Measurements from ENCODE around the gene CHID1.

The CHID1 gene

DNA sequence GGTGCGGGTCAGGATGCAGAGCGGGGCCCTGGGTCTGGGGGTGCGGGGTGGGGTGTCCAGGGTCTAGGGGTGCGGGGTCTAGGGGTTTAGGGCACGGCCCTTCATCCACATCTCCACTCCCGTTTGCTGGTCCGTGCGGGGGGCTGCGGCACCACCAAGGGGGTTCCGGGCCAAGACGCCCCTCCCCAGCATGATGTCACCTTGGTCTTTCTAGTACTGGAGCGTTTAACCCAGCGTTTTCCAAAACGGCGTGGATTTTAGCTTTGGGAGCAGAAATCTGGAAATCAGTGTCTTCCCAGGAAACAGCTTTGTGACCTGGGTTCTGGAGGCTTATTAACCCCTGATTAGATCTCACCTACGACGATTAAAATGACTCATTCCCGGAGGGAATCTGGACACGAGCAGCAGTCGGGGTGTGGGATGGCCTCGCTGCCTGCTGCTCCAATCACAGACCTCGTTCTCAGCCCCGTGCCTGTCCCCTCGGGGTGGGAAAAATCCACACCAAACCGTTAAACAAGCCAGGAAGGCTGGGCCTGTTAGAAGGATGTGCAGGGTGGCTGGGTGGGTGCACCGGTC is 15.8 kb upstream of the CHID1 start:
- Histone ChIP-seq H3K27me3 (ENCODE audit: insufficient read depth, low read length) (no peaks in the 10 kb centered on the region), H3K36me3 (ENCODE audit: insufficient read depth, low read length) (peaks cover 6% of the 10 kb centered on the region), H2AFZ (ENCODE audit: low read depth, low read length) (no peak overlapping the region), H3K9me3 (ENCODE audit: low read length) (no peaks in the 10 kb centered on the region), H3K4me3 (ENCODE audit: low read length) (peak overlapping the region; percentile 64), H3K4me1 (ENCODE audit: insufficient read depth, low read length) (peaks cover 25% of the 10 kb centered on the region)

DNA sequence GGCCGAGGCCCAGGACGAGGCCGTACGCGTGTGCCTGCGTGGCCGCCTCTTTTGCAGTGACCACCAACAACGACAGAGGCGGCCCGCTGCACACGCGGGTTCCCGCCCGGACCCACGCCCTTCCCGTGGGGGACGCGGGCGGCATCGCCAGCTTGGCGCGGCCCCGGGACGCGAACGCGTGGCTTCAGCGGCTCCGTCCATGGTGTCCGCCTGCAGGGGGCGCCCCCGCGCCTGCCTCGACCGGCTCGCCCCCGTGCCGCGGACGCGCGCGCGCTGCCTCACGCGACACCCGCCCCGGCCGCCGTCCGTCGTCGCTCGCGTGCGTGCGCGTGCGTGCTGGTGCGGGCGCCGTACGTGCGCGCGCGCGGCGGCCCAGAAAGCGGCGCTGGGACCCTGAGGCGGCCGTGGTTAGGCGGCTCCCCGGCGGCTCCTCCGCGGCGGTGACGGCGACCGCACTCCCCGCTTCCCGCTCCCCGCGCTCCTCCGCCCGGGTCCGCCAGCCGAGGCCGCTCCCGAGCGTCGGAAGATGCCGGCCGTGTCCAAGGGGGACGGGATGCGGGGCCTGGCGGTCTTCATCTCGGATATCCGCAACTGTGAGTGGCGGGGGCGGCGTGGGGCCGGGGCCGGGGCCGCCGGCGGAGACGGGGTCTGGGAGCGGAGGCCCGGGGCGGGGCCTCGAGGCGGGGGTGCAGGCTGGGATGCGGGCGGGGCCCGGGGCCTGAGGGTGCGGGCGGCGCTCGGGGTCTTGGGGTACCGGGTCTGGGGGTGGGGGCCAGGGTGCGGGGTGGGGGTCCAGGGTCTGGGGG is 15.1 kb upstream of the CHID1 start, which contains the start of gene AP2A2:
TSS of gene AP2A2 (plus strand) at position 375 of the 806 bp plus-strand sequence. CDS start at position 527, 152 bp downstream.
- peaks cover 18% of the 10 kb centered on the region for H3K4me1 ChIP-seq (ENCODE audit: insufficient read depth, low read length)
- H3K27me3 ChIP-seq (ENCODE audit: insufficient read depth, low read length): no peaks in the 10 kb centered on the region
- peaks cover 6% of the 10 kb centered on the region for H3K36me3 ChIP-seq (ENCODE audit: insufficient read depth, low read length)
- H2AFZ ChIP-seq (ENCODE audit: low read depth, low read length): no peak within 1 kb of the TSS
- H3K9me3 ChIP-seq (ENCODE audit: low read length): no peaks in the 10 kb centered on the region
- H3K4me3 ChIP-seq (ENCODE audit: low read length): peak within 1 kb of the TSS; percentile 64

DNA sequence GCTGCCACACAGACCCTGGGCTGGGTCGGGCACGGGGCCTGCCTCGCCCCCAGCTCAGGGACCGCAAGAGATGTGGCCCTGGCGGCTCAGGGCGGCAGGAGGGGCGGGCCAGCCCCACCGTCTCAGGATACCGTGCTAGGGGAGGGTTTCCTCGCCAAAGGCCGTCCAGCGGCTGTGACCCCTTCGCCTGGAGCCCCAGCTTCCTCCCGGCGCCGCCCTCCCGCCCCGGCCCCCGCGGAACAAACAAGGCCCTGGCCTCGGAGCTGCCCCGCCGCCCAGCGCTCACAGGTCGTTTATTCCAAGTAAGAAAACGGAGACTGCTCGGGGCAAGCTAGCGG is 14.5 kb upstream of the CHID1 start:
- Histone ChIP-seq H2AFZ (ENCODE audit: low read depth, low read length) (no peak overlapping the region), H3K27me3 (ENCODE audit: insufficient read depth, low read length) (no peaks in the 10 kb centered on the region), H3K4me1 (ENCODE audit: insufficient read depth, low read length) (peaks cover 18% of the 10 kb centered on the region), H3K36me3 (ENCODE audit: insufficient read depth, low read length) (peaks cover 6% of the 10 kb centered on the region), H3K4me3 (ENCODE audit: low read length) (no peak overlapping the region), H3K9me3 (ENCODE audit: low read length) (no peaks in the 10 kb centered on the region)

- Histone ChIP-seq H2AFZ (ENCODE audit: low read depth, low read length) (no peak overlapping the region), H3K4me1 (ENCODE audit: insufficient read depth, low read length) (peaks cover 18% of the 10 kb centered on the region), H3K9me3 (ENCODE audit: low read length) (no peaks in the 10 kb centered on the region), H3K36me3 (ENCODE audit: insufficient read depth, low read length) (peaks cover 6% of the 10 kb centered on the region), H3K27me3 (ENCODE audit: insufficient read depth, low read length) (no peaks in the 10 kb centered on the region), H3K4me3 (ENCODE audit: low read length) (no peak overlapping the region)
These were observed 14.0 kb upstream of the CHID1 start for GRCh38 chr11:924406-925157.

DNA sequence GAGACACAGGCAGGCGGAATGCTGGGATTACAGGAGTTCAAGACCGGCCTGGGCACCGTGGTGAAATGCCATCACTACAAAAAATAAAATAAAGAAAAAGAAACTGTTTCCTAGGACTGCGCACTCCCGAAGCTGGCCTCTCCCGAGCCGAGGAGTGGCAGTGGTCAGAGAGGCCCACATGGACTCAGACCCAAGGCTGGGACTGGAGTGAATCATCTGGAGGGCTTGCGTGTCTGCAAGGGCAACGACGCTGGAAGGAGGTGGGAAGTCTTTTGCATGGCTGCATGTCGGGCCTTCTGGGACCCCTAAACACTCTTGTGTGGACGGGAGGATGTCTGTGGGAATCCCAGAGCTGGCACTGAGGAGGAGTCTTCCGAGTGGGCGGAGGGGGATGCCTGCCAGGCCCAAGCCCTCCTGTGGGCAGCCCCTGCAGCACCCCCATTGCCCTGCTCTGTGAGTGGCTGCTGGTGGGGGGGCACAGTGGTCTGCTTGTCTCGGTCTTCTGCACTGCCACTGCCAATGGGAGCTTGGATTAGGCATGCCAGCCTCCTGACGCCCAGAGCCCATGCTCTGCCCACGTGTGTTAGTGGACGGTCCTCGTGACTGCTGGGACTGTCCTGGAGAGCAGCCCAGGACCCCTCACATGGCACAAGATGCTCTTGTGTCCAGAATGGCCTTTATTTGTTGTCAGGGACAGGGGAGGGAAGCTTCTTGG is 13.2 kb upstream of the CHID1 start:
- H3K4me3 ChIP-seq (ENCODE audit: low read length): no peak overlapping the region
- peaks cover 6% of the 10 kb centered on the region for H3K36me3 ChIP-seq (ENCODE audit: insufficient read depth, low read length)
- H3K9me3 ChIP-seq (ENCODE audit: low read length): no peaks in the 10 kb centered on the region
- peaks cover 18% of the 10 kb centered on the region for H3K4me1 ChIP-seq (ENCODE audit: insufficient read depth, low read length)
- no peak overlapping the region for H2AFZ ChIP-seq (ENCODE audit: low read depth, low read length)
- no peaks in the 10 kb centered on the region for H3K27me3 ChIP-seq (ENCODE audit: insufficient read depth, low read length)

- Histone ChIP-seq H3K9me3 (ENCODE audit: low read length) (no peaks in the 10 kb centered on the region), H3K4me1 (ENCODE audit: insufficient read depth, low read length) (peaks cover 9% of the 10 kb centered on the region), H3K27me3 (ENCODE audit: insufficient read depth, low read length) (no peaks in the 10 kb centered on the region)
These were observed 11.5 kb upstream of the CHID1 start for GRCh38 chr11:921921-922678.

DNA sequence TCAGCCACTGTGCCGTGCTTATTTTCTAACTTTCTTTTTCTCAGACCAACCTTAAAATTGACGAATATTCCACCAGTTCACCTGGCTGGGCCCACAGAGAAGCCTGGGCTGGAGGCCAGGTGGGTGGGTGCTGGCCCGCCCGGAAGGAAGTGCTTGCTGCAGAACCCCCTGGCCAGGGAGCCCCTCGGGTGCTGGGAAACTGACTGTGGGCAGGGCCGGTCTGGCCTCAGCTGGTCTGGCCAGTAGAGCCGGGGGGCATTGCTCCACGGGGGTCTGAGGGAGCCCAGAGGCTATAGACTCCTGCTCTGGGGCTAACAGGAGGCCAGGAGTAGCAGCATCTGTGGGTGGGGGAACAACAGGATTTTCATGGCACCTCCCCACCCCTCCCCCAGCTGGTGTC is 6.8 kb upstream of the CHID1 start:
- no peak overlapping the region for H3K4me3 ChIP-seq (ENCODE audit: low read length)
- H3K27me3 ChIP-seq (ENCODE audit: insufficient read depth, low read length): no peaks in the 10 kb centered on the region
- no peaks in the 10 kb centered on the region for H3K9me3 ChIP-seq (ENCODE audit: low read length)
- H3K36me3 ChIP-seq (ENCODE audit: insufficient read depth, low read length): no peaks in the 10 kb centered on the region
- no peak overlapping the region for H2AFZ ChIP-seq (ENCODE audit: low read depth, low read length)
- H3K4me1 ChIP-seq (ENCODE audit: insufficient read depth, low read length): peaks cover 2% of the 10 kb centered on the region

More at GRCh38 chr11:921921-922678, 11.5 kb upstream of the CHID1 start:
- Histone ChIP-seq H3K36me3 (ENCODE audit: insufficient read depth, low read length) (no peaks in the 10 kb centered on the region), H2AFZ (ENCODE audit: low read depth, low read length) (no peak overlapping the region), H3K4me3 (ENCODE audit: low read length) (no peak overlapping the region)

DNA sequence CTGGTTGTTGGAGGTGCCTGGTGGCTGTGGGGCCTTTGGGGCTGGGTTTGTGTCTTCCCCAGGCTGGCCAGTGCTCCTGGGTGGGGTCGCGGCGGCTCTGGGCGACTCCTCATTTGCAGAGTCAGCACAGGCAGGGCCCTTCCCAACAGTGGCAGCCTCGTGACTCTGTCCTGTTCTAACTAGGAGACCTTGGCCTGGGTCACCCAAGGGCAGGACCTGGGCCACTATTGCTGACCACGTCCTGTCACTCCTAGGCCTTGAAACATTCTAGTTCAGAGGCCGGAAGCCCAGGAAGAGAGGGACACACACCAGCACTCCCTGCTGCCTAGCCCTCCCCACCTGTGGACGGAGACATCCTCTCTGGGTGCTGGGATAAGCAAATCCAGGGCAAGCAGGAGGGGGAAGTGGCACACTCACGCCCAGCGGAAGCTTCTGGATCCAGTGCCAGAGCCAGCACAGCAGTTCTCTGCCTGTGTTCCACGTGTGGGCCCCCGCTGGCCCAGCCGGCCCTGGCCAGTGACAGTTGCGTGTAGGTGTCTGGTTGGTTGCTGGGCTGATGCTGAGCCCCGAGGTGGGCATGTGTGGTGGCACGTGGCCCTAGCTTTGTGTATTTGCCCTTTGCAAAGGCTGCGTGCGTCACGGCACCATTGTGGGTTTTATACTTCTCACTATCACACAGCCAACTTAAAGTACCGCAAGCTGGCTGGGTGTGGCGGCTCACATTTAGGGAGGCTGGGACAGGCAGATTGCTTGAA is 4.3 kb upstream of the CHID1 start:
- H3K27me3 ChIP-seq (ENCODE audit: insufficient read depth, low read length): no peaks in the 10 kb centered on the region
- H3K4me3 ChIP-seq (ENCODE audit: low read length): no peak overlapping the region
- H3K9me3 ChIP-seq (ENCODE audit: low read length): no peaks in the 10 kb centered on the region
- no peak overlapping the region for H2AFZ ChIP-seq (ENCODE audit: low read depth, low read length)
- peaks cover 8% of the 10 kb centered on the region for H3K4me1 ChIP-seq (ENCODE audit: insufficient read depth, low read length)
- no peaks in the 10 kb centered on the region for H3K36me3 ChIP-seq (ENCODE audit: insufficient read depth, low read length)

DNA sequence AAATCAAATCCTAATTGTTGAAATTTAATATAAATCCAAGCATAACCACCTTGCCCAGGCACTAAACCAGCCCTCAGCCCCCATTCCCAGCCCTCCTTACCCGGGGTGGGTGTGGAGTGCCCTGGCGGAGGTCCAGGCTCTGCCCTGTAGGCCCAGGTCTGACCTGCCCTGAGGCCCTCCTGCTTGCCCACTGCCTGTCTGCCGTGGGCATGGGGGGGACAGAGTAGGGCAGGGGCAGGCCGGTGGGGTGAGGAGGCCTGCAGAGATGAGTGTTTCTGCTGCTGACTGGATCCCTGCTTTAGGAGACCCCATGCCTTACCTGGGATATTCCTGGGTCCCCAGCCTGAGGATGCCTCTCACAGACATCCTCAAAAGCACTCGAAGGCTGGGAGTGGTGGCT is 3.6 kb upstream of the CHID1 start:
- peaks cover 15% of the 10 kb centered on the region for H3K4me1 ChIP-seq (ENCODE audit: insufficient read depth, low read length)
- no peak overlapping the region for H3K4me3 ChIP-seq (ENCODE audit: low read length)
- peaks cover 3% of the 10 kb centered on the region for H3K36me3 ChIP-seq (ENCODE audit: insufficient read depth, low read length)
- H3K27me3 ChIP-seq (ENCODE audit: insufficient read depth, low read length): no peaks in the 10 kb centered on the region
- no peaks in the 10 kb centered on the region for H3K9me3 ChIP-seq (ENCODE audit: low read length)
- no peak overlapping the region for H2AFZ ChIP-seq (ENCODE audit: low read depth, low read length)

DNA sequence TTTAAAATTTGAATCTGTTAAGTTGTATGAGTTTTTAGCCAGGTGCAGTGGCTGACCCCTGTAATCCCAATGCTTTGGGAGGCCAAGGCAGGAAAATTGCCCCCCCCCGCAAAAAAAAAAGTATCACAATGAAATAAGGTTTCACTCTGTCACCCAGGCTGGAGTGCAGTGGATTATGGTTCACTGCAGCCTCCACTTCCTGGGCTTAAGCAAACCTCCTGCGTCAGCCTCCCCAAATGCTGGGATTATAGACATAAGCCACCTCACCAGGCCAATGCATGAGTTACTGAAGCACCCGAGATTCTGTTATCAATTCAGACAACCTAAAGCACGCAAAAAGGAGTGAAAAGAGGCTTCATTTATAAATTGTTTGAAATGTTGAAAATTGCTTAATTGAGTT is 2.4 kb upstream of the CHID1 start:
- H3K4me1 ChIP-seq (ENCODE audit: insufficient read depth, low read length): peaks cover 17% of the 10 kb centered on the region
- no peaks in the 10 kb centered on the region for H3K9me3 ChIP-seq (ENCODE audit: low read length)
- H2AFZ ChIP-seq (ENCODE audit: low read depth, low read length): no peak overlapping the region
- no peaks in the 10 kb centered on the region for H3K27me3 ChIP-seq (ENCODE audit: insufficient read depth, low read length)
- peaks cover 7% of the 10 kb centered on the region for H3K36me3 ChIP-seq (ENCODE audit: insufficient read depth, low read length)
- H3K4me3 ChIP-seq (ENCODE audit: low read length): no peak overlapping the region

DNA sequence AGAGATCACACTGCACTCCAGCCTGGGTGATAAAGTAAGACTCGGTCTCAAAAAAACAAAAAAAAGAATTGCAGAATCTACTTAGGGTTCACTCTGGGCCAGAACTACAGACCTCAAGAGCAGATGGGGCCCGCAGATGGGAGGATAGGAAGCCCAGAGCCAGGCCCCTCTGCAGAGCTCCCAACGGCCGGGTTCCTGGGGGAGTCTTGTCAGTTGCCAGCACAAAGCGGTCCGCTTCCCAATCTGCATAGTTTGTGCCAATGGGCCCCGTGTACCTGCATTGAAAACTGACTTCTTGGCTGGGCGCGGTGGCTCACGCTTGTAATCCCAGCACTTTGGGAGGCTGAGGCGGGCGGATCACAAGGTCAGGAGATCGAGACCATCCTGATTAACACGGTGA is 1.7 kb upstream of the CHID1 start:
- Histone ChIP-seq H3K36me3 (ENCODE audit: insufficient read depth, low read length) (peaks cover 7% of the 10 kb centered on the region), H3K27me3 (ENCODE audit: insufficient read depth, low read length) (no peaks in the 10 kb centered on the region), H3K4me1 (ENCODE audit: insufficient read depth, low read length) (peaks cover 17% of the 10 kb centered on the region), H2AFZ (ENCODE audit: low read depth, low read length) (no peak overlapping the region), H3K9me3 (ENCODE audit: low read length) (no peaks in the 10 kb centered on the region), H3K4me3 (ENCODE audit: low read length) (no peak overlapping the region)

DNA sequence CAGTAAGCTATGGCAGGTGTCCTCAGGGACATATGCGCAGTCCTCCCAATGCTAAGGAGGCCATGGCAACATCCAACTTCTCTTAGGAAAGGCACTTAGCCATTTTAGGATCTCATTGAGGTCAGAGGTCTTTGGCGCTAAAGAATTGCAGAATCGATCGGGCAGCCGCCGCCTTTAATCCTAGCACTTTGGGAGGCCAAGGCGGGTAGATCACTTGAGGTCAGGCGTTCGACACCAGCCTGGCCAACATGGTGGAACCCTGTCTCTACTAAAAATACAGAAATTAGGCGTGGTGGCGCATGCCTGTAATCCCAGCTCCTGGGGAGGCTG is 1.2 kb upstream of the CHID1 start:
- H3K4me3 ChIP-seq (ENCODE audit: low read length): peak overlapping the region; percentile 98
- H3K27me3 ChIP-seq (ENCODE audit: insufficient read depth, low read length): no peaks in the 10 kb centered on the region
- H3K9me3 ChIP-seq (ENCODE audit: low read length): no peaks in the 10 kb centered on the region
- peaks cover 17% of the 10 kb centered on the region for H3K4me1 ChIP-seq (ENCODE audit: insufficient read depth, low read length)
- no peak overlapping the region for H2AFZ ChIP-seq (ENCODE audit: low read depth, low read length)
- H3K36me3 ChIP-seq (ENCODE audit: insufficient read depth, low read length): peaks cover 7% of the 10 kb centered on the region
